Natural killer cell (primary cell): ENCODE measurements around the gene NECTIN3. TPM values are rescaled to one million over a fixed set of nuclear protein-coding genes. Genes with fewer than 3 reads are reported as not detected.

Experiments
- ATAC-seq, 3 donors: fragments of 150-1000 bp in 2 of 3; fragments of 200-7000 bp in 1 of 3; cut with Tn5 transposase; 1 replicate in 1 of 3; 2 replicates in 2 of 3; pipeline ENCODE4 v1.10.0; 2021; ENCODE audit warnings: mild to moderate bottlenecking in 2 of 3, moderate library complexity in 2 of 3
- DNase-seq, 2 donors: peaks; one replicate each; pipeline versions ENCODE4 v3.0.0 to v3.0.0-alpha.2; 2013 to 2021; ENCODE audit warnings: mixed read lengths in 1 of 2
- H3K27ac ChIP-seq: one replicate; pipeline ENCODE4 v1.5.1; 2013; ENCODE audit warnings: mild to moderate bottlenecking, low read length
- H3K27me3 ChIP-seq: one replicate; pipeline ENCODE4 v1.6.1; 2013; ENCODE audit warnings: low read length; ENCODE audit not compliant: control insufficient read depth, insufficient read depth
- H3K36me3 ChIP-seq: one replicate; pipeline ENCODE4 v1.6.1; 2013; ENCODE audit warnings: low read length; ENCODE audit not compliant: control insufficient read depth, insufficient read depth
- H3K4me1 ChIP-seq: one replicate; pipeline ENCODE4 v1.6.1; 2013; ENCODE audit warnings: low read length; ENCODE audit not compliant: control insufficient read depth, insufficient read depth
- H3K4me3 ChIP-seq: one replicate; pipeline ENCODE4 v1.5.1; 2013; ENCODE audit warnings: low read length
- H3K9me3 ChIP-seq: one replicate; pipeline ENCODE4 v1.6.1; 2013; ENCODE audit warnings: low read length; ENCODE audit not compliant: control insufficient read depth, insufficient read depth
- H3K27ac Mint-ChIP-seq, 2 donors: one replicate each; pipeline ENCODE4 v1.8.0; 2022; ENCODE audit warnings: mild to moderate bottlenecking in 2 of 2, mixed read lengths in 2 of 2, moderate library complexity in 1 of 2
- H3K27me3 Mint-ChIP-seq, 2 donors: one replicate each; pipeline ENCODE4 v1.8.0; 2022; ENCODE audit warnings: low read depth in 2 of 2, mixed read lengths in 2 of 2
- H3K36me3 Mint-ChIP-seq: one replicate; pipeline ENCODE4 v1.8.0; 2022; ENCODE audit warnings: mixed read lengths
- H3K4me1 Mint-ChIP-seq, 2 donors: one replicate each; pipeline ENCODE4 v1.8.0; 2022; ENCODE audit warnings: mixed read lengths in 2 of 2
- H3K4me3 Mint-ChIP-seq: one replicate; pipeline ENCODE4 v1.8.0; 2022; ENCODE audit warnings: mild to moderate bottlenecking, moderate library complexity, mixed read lengths
- H3K9me3 Mint-ChIP-seq, 2 donors: one replicate each; pipeline ENCODE4 v1.8.0; 2022; ENCODE audit warnings: mixed read lengths in 2 of 2
- CTCF ChIP-seq: fragments of 200-600 bp; IDR thresholded peaks from one replicate; pipeline ENCODE4 v1.8.0; 2022; ENCODE audit warnings: antibody characterized with exemption
- WGBS: methylation state at CpG from one replicate; pipeline ENCODE4 v1.1.7; 2013; ENCODE audit warnings: missing lambda C conversion rate; ENCODE audit not compliant: insufficient coverage; 5-methylcytosine and 5-hydroxymethylcytosine counted together
- intact Hi-C: fragments of 100-400 bp; cut with micrococcal nuclease; formaldehyde crosslinking; loops from one replicate; pipeline ENCODE4 v1.14.2; 2022
- total RNA-seq, 4 donors: library from RNA; stranded (reverse); fragments of 120-200 nt in 1 of 4; gene quantifications; one replicate each; pipeline versions ENCODE4 v1.2.3 to v1.2.4, GENCODE V29; 2013 to 2022

NECTIN3 gene
- total RNA-seq, 3 donors from 2014 or later (not counting 1 experiment from before 2014, with no cell fraction given): 0.26 to 3.7 (median 2.3) TPM

- Mint-ChIP-seq H3K4me1 (peaks cover 11 to 12% of the 10 kb centered on the region in 2 donors), H3K27me3 (no peaks in the 10 kb centered on the region), H3K36me3 (no peaks in the 10 kb centered on the region), H3K27ac (no peak overlapping the region), H3K9me3 (no peaks in the 10 kb centered on the region), H3K4me3 (no peak overlapping the region)
- Histone ChIP-seq H3K27ac (no peak overlapping the region), H3K4me1 (peaks cover 8% of the 10 kb centered on the region), H3K9me3 (no peaks in the 10 kb centered on the region), H3K27me3 (no peaks in the 10 kb centered on the region), H3K4me3 (no peak overlapping the region), H3K36me3 (no peaks in the 10 kb centered on the region)
- DNase-seq: no peak
- TF ChIP-seq CTCF: no peak
- WGBS: 83% methylated on average over 3 of the region's 3 CpGs
- ATAC-seq: no peak
- intact Hi-C loops: no loop called here
These were observed 121.9 kb downstream of the NECTIN3 start for GRCh38 chr3:111193472-111193871.

- DNase-seq (no peak), ATAC-seq (no peak)
- H3K27me3 Mint-ChIP-seq: no peaks in the 10 kb centered on the region
- H3K27ac ChIP-seq: no peak overlapping the region
- H3K4me1 ChIP-seq: peaks cover 8% of the 10 kb centered on the region
- no peaks in the 10 kb centered on the region for H3K9me3 Mint-ChIP-seq
- H3K9me3 ChIP-seq: no peaks in the 10 kb centered on the region
- peaks cover 11 to 12% of the 10 kb centered on the region in 2 donors for H3K4me1 Mint-ChIP-seq
- no peak overlapping the region for H3K4me3 Mint-ChIP-seq
- no peak for TF ChIP-seq CTCF
- H3K36me3 Mint-ChIP-seq: no peaks in the 10 kb centered on the region
- no peaks in the 10 kb centered on the region for H3K27me3 ChIP-seq
- no peak overlapping the region for H3K4me3 ChIP-seq
- intact Hi-C loops: no loop called here
- WGBS: no CpG with 5 or more reads among the region's 1 CpG
- no peaks in the 10 kb centered on the region for H3K36me3 ChIP-seq
- H3K27ac Mint-ChIP-seq: no peak overlapping the region
These were observed 122.4 kb downstream of the NECTIN3 start for GRCh38 chr3:111194048-111194447.

GRCh38 chr3:111197485-111197884 is 125.9 kb downstream of the NECTIN3 start:
- peak in 1 of 3 donors; percentile 73 for ATAC-seq
- Histone ChIP-seq H3K36me3 (no peaks in the 10 kb centered on the region), H3K27ac (no peak overlapping the region), H3K27me3 (no peaks in the 10 kb centered on the region), H3K4me3 (no peak overlapping the region), H3K9me3 (no peaks in the 10 kb centered on the region), H3K4me1 (peaks cover 8% of the 10 kb centered on the region)
- intact Hi-C loops: no loop called here
- no peak for TF ChIP-seq CTCF
- DNase-seq: no peak
- H3K9me3 Mint-ChIP-seq: no peaks in the 10 kb centered on the region
- H3K36me3 Mint-ChIP-seq: no peaks in the 10 kb centered on the region
- no peaks in the 10 kb centered on the region for H3K27me3 Mint-ChIP-seq
- WGBS: 36% methylated on average over 3 of the region's 3 CpGs
- H3K27ac Mint-ChIP-seq: peak overlapping the region; percentile 3 to 54
- peak overlapping the region; percentile 41 for H3K4me3 Mint-ChIP-seq
- peaks cover 11 to 12% of the 10 kb centered on the region in 2 donors for H3K4me1 Mint-ChIP-seq

- no peaks in the 10 kb centered on the region for H3K27me3 Mint-ChIP-seq
- no peak for DNase-seq
- no peaks in the 10 kb centered on the region for H3K9me3 ChIP-seq
- no peaks in the 10 kb centered on the region for H3K36me3 Mint-ChIP-seq
- no peak overlapping the region for H3K4me3 ChIP-seq
- no peak overlapping the region for H3K4me3 Mint-ChIP-seq
- no peak overlapping the region for H3K27ac Mint-ChIP-seq
- no peaks in the 10 kb centered on the region for H3K36me3 ChIP-seq
- no peak for TF ChIP-seq CTCF
- peaks cover 11 to 12% of the 10 kb centered on the region in 2 donors for H3K4me1 Mint-ChIP-seq
- intact Hi-C loops: no loop called here
- H3K27me3 ChIP-seq: no peaks in the 10 kb centered on the region
- no peak for ATAC-seq
- peaks cover 8% of the 10 kb centered on the region for H3K4me1 ChIP-seq
- no peak overlapping the region for H3K27ac ChIP-seq
- no peaks in the 10 kb centered on the region for H3K9me3 Mint-ChIP-seq
These were observed 128.4 kb downstream of the NECTIN3 start for GRCh38 chr3:111200027-111200426.
